Dedifferentiated amniotic fluid mesenchymal stem cell (primary cell): ENCODE results near the gene DLG2.
A peak's percentile ranks its signal among the peaks of the same experiment; 100 is the strongest.
"Not testable (repeated sequence)": the region's sequence is repeated elsewhere in the genome, so short reads cannot be mapped to it uniquely, and the experiment has no call there.

Source experiments
- DNase-seq: peaks from one replicate; pipeline ENCODE4 v3.0.0-alpha.2; 2016; ENCODE audit errors: extremely low spot score

Gene DLG2

DNA sequence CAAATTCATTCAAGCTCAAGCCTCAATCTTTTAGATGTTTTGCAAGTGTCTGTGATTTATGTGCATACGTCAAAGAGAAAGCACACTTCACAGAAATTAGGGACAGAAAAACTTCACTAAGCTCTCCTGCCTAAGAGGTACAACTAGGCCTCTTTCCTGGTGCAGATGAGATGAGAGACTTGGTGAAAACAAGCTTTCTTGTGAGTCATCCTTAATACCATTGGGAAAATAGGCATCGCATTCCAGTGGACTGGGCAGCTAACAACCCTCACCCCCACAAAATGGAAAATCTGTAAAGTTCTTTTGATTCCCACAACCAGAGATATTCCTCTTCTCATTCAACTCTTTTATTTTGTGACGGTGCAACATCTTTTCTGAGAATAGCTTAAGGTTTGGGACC is 1230.6 kb downstream of the DLG2 start:
- no peak for DNase-seq

DNA sequence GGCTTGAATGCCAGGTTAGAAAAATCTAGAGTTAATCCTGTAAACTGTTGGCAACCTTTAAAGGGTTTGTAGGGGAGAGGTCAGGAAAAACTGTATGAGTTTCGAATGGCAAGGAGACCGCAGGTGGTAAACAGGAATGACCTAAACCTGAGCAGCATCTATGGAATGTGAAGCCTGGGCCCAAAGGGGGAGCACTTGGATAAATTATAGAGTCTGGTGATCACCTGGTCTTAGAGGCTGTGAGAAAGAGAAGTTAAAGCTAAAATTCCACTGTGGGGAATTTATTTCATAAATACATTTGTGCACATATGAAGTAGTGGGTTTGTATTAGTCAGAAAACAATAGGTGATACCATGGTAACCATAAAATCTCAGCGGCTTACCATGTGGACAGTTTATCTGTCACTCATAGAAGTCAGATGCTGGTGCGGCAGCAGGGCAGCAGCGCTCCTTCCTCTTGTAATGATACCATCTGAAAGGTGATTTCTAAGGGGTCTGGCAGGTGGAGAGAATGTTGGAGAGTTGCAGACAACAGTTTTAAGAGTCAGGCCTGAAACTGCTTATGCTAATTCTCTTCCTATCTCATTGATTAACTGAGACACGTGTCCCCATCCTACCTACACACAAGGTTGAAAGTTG is 1236.6 kb downstream of the DLG2 start:
- DNase-seq: no peak

DNA sequence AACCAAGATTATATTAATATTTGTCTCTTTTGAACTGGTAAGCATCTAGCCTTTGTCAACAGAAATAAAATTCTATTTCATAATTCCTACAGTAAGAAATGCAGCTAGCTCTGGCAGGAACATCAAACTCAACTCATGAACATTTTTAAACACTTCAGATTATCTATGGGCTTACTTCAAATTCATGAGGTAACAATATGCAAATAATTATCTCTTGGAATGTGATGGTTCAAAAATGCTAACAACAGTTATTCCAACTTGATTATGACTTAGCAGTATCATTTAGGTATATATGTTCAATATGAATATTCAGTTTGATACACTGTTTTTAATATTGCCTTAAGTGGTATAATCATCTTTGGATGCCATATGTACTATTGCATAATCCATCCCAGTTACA is 1237.4 kb downstream of the DLG2 start:
- no peak for DNase-seq

DNA sequence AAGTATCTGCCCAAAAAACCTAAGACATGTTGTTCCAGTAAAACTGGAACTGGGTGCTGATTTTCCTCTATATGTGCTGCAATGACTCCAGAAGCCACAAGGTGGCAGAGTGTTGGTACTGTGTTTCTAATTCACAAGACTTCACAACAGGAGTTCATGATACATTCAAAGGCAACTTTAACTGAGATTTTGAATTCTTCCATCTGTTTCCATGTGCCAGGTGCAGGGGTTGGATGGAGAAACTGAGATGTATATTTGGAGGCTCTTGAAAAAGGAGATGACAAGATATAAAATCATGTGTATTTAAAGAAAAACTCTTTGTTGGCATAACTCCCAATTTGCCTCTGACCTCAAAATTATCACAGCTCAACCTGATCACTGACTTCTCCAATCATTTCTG is 1242.4 kb downstream of the DLG2 start:
- DNase-seq: peak; percentile 42

DNA sequence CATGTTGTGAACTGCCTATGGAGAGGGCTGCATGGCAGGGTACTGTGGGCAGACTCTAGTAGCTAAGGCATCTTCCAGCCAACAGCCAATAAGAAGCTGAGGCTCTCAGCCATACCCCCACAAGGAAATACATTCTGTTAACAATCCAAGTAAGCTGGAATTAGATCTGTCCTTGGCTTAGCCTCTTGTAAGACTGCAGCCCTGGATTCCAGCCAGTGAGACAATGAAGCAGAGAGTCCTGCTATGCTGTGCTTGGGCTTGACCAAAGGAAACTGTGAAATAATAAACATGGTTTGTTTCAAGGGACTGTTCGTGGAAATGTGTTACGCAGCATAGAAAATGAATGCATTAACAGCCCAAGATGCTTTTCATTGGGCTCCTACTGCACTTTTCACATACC is 1243.6 kb downstream of the DLG2 start:
- no peak for DNase-seq

DNA sequence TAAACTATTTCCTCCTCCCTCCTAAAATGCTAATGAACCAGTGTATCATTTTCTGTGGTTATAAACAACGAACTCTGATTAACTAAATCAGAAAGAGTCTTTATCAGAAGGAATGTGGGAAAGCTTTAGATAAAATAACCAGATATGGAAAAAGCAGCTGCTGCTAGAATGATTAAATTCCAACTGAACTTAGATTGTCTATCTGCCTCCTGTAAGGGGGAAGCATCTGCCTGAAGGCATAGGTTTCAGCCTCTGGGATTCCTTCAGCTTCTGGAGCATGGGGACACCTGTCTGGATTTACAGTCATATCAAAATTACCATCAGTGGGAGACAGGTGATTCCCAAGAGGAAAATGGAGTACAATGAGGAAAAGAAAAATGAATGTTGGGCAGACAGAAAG is 1245.5 kb downstream of the DLG2 start:
- DNase-seq: no peak

DNA sequence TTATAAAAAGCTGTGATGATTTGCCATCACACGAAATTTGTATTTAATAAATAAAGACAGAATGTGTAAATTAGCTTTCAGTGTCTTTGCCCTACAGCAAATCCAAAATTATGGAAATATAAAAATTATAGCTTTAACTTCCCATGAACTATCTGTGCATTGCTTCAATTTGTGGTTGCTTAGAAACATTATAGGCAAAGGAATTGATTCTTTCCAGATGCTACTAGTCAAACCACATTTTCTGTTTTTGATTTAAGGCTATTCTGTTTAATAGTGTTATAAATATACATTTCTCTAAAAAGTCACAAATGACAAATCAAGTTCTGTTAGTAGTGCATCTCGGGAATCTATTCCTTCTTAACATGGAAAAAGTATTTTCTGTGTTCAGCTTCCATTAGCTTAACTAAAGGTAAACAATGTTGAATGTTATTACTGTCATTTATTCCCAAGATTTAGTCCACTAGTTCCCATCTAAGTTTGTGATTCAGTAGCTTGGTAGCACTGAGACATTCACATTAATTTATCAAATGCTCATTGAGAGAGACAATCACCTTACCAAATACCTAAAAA is 1254.7 kb downstream of the DLG2 start:
- no peak for DNase-seq

DNA sequence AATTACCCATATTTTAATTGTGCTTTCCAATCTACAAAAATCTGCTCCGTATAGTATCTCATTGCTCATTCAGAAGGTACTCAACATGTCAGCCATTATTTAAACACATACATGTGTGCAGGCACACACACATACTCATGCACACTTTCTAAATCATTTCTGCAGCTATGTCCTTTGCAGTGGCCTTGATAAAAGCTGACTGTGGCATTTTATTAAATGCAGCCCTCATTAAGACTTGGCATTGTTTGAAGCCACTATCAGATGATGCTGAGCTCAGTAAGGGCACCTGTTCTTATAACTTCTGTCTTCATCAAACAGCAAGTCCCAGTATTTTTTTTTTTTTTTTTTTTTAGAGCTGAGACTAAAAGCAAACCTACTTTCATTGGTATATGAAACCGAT is 1269.1 kb downstream of the DLG2 start:
- no peak for DNase-seq

DNA sequence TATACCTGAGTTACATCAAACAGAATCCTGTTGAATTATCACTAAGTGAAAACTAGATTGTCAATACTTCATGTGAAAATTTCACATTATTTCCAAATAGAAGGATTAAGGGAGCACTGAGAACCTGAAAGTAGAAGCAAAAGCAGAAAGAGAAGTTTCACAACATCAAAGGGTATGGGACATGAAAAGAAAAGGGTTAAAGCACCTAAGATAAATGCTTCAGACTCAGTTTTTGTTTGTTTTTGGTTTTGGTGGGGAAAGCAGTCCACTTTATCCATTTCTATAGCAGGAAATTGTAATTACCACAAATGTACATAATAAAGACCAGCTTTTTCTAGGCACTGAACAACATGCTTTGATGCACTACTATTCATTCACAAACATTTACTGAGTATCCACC is 1271.2 kb downstream of the DLG2 start:
- no peak for DNase-seq

DNA sequence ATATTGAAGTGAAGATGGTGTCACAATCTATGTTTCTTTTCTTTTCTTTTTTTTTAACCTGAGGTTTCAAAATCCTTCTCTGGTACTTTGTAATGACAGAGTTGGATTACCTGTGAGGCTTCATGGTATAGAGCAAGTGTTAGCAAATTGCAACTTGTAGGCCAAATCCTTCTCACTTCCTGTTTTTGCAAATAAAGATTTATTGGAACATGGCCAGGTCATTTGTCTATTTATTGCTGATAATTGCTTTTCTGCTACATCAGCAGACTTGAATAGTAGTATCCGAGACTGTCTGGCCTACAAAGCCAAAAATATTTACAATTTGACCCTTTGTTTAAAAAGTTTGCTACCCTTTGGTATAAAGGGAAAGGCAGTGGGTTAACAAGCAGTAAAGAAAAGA is 1281.5 kb downstream of the DLG2 start:
- DNase-seq: no peak

DNA sequence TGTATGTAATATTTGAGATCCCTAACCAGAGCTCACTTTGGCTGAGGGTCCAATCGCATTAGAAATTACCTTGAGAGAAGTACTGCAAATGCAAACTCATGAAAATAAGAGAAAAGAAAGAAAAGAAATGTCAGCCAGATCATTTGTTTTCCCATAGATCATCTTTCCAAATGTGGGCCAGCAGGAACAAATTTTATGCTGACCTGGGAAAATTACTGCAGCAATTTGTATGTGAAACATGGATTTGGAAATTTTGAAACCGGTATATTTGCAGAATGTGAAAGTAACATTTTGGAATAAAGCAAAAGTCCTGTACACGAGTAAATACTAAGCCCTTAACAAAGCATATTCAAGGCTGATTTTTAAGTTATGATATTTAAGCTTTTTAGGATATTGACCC is 1282.1 kb downstream of the DLG2 start:
- no peak for DNase-seq

DNA sequence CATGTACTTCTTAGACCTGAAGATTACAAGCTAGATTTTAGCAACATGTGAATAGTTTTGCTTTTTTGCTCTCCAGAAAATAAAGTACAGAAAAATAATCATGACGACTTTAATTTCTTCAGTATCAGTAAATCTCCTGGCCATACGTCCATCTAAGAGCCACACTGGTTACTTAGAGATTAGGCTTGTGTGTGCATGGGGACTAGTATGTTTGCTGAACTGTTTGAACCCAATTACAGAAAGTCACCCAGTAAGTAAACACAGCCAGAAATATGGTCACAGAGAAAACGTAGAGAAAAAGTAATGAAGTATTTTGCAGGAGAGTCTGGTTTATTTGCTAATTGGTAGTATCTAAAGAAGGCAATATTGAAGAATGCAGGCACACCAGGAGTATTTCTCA is 1287.3 kb downstream of the DLG2 start:
- no peak for DNase-seq

DNA sequence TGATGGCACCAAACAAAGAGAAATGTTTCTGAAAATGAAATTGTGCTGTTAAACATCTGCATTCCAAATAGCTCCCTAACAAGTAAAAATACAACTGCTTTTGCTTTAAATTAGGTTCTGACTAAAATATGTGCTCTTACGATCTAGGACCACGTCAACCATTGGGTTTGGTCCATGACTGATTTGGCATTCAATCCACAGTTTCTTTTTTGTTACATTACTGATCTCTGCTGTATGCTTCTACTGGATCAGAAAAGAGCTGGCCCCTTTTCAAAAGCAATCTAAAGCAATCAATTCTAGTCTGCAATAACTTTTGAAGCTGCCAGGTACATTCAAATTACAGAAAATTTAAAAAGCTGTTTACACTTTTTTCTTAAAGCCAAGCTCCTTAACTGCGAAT is 1293.9 kb downstream of the DLG2 start:
- no peak for DNase-seq

DNA sequence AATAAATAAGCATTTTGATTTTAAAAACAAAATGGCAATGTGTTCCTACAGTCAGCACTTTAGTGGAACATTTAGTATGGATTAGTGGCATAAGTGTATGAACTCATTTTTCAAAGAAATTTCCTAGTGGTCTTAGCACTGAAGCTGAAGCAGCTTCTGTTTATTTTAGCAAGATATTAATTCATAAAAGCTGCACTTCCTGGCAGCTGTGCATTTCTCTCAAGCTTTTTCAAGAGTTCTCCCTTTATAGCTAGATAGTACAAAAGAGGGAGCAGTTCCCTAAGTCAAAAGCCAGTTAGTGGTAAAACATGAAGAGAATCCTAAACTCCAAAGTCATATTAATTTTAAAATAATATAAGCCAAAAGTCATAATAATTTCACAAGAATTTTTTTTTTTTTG is 1304.9 kb downstream of the DLG2 start:
- no peak for DNase-seq

DNA sequence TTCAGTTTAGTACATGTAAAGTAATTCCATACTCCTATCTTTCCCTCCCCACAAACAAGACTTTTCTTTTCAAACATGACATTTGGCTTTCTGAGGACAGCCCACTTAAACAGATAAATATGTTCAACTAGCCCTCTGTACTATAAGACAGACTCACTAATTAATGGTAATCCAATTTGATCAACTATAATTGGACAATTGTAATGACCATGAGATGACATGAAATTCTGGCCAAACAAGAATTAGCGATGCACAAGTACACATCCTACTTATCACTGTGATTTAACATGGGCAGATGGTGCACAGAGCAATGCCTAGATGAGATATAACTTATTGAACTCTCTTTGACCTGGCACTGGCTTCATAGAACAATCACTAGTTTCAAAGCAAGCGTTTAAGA is 1307.3 kb downstream of the DLG2 start:
- DNase-seq: no peak

DNA sequence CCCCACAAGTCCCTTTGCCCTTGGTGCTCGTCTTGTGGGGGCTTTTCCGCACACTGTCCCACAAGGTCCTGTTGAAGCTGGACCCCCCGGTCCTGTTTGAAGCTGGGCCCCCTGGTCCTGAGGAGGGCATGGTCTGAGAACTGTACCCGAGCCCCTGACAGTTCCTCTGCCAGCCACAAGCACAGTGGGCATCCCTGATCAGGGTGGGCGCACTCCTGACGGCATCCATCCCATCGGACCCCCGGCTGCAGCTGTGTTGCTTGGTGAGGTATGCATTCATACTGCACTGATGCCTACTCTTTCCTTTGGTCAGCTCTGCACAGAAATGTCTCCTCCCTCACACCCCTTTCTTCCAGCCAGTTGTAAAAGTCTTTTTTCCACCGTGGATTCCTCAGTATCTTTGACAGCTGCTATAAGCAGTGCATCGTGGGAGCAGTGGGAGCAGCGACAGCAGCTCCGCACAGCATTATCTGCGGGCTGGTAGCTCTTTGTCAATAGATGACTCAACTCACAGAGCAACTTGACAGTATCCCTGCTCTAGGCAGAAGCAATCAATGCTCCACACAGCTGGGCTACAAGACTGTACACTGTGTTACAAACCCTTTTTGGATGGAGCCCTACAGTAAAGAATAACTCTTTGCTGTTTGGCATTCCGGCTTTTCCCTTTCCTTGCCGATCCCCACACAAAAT is 1310.1 kb downstream of the DLG2 start:
- no peak for DNase-seq

DNA sequence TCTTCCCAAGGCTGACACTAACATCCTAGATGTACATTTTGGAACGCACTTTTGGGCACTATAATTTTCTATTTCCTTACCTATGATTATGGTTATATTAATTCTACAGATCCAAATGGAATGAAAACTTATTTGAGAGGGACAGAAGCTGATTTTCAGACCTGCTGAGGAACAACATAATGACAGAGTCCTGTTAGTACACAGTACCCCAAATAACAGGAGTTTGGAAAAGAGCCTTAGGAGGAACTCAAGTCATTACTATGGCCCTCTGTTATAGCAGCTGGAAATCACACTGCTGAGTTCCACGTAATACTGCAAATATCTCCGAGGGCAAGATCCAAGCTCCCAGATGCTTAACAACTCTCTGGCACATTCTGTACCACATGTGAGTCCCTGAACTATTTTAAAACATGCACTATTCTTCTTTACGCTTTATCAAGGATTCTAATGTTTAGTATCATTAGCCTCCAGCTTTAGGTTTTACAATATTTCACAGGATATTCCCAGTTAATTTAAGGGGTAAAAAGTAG is 1313.2 kb downstream of the DLG2 start:
- no peak for DNase-seq

DNA sequence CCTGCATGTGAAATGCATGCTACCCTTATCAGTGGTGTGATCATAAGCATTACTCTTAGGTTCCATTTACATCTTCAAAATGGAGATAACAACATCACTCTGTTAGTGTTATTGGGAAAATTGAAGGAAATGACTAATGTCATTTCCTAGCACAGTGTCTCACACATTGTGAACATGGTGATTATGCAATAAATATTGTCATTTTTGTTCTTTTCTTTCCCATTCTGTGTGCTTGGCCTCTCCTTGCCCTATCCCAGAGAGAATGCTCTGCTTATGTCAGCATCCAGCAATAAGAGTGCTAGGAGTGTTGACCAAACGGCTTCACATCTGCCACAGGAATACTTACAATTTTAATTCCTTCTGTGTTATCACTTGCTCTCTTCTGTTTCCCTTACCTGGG is 1316.9 kb downstream of the DLG2 start:
- no peak for DNase-seq

DNA sequence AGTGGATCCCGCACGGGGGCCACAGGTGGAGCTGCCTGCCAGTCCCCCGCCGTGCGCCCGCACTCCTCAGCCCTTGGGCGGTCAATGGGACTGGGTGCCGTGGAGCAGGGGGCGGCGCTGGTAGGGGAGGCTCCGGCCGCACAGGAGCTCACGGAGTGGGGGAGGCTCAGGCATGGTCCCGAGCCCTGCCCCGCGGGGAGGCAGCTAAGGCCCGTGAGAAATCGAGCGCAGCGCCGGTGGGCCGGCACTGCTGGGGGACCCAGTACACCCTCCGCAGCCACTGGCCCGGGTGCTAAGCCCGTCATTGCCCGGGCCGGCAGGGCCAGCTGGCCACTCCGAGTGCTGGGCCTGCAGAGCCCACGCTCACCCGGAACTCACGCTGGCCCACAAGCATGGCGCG is 1318.7 kb downstream of the DLG2 start:
- DNase-seq: not testable (repeated sequence)

DNA sequence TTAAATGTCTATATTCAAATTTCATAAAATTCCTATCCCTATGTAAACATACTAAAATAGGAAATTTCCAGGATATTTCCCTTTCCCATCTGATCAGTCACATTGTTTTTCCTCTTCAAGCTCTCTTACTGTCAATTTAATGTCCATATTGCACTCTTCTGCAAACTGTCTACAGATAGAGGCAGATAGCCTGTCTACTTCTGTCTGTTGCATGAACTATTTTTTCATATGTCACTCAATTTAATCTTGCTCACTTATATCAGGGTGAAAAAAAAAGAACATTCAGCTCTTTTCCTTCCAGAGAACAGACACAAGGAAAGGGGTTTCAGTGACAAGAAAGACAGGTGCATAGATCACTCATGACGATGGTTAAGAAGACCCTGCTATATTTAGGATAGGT is 1327.1 kb downstream of the DLG2 start:
- DNase-seq: no peak

DNA sequence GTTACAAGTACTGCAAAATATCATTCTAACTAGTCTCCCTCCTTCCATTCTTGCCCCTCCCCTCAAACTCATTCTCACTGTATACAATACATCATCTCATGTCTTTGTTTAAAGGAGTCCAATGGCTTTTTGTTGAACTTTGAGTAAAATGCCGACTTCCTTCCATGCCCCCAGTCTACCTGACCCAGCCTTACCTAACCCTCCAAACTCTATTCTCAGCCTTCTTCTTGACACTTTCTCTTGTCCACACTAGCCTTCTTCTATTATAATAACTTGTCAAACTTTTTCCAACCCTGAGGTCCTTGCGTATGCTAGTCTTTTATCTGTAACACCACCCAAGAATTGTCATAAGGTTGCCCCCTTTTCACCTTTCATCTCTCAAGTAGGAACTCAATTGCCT is 1329.6 kb downstream of the DLG2 start:
- no peak for DNase-seq

DNA sequence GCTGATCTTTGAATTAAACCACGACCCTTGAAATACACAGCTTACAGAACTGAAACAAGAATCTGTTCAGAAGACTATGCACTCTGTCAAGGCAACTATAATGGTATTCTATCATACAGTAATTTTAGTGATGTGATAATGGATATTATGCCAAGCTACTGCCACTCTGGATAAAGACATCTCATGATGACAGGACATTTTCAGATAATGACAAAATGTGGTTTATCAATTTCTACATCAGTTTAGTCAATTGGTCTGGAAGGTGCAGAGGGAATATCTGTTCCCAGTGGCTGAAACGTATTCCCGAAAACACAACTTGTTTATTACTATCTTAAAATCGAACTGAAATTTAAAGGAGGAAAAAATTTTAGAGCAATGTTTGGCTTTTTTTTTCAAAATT is 1331.3 kb downstream of the DLG2 start:
- DNase-seq: no peak

DNA sequence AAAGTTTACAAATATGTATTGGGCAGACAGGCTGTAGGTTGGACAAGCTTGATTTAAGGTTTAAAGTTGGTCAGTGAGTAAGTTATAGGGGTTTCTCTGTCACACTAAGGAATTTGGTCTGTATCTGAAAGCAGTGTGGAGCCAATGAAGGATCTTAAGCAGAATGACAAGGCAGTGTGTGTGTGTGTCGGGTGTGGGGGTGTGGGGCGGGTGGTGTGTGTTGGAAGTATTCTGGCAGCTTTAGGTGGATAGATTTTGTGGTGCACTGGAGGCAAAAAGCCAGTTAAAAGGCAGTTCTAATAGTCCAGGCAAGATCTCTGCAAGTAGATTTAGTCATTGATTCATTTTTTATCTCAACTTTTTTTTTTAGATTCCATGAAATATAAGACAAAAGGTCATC is 1334.2 kb downstream of the DLG2 start:
- DNase-seq: no peak
